ENCODE data around the gene DNAH9.

DNAH9 gene

GRCh38 chr17:11768106-11768505, 169.8 kb downstream of the DNAH9 start:
- DNase-seq (ENCODE audit: low read depth, low spot score) = no peak

DNA sequence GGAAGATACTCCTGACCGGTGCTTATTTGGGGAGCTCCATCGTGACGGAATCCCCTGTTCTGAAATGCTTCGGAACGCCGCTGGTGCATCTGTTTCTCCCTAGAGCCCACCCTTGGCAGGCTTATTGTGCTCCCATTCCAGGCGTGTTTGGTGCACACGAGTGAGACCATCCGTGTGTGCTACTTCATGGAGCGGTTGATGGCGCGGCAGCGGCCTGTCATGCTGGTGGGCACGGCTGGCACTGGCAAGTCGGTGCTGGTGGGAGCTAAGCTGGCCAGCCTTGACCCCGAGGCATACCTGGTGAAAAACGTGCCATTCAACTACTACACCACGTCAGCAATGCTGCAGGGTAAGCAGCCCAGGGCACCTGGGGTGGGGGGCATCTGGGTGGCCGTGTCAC, 170.7 kb downstream of the DNAH9 start:
- no peak for DNase-seq (ENCODE audit: low read depth, low spot score)

- DNase-seq (ENCODE audit: low read depth, low spot score) = no peak
These were observed 173.8 kb downstream of the DNAH9 start for GRCh38 chr17:11772031-11772430.

DNA sequence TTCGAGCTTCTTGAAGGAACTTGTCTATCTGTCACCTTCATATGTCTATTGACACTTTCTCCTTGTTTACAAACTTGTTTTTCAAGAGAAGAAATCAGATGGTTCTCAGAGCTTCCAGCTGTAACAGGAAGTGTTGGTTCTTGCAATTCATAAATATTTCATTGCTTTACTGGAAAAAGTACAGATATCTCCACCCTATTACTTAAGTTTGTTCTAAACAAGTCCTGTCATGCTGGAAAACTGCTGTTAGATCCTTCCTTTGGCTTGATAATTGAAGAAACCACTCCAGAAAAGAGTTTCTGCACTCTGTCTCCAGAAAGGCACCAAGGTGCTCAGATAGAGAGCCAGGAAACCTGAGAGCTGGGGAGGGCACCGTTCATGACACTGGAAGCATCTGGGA, 181.6 kb downstream of the DNAH9 start:
- no peak for DNase-seq (ENCODE audit: low read depth, low spot score)

DNA sequence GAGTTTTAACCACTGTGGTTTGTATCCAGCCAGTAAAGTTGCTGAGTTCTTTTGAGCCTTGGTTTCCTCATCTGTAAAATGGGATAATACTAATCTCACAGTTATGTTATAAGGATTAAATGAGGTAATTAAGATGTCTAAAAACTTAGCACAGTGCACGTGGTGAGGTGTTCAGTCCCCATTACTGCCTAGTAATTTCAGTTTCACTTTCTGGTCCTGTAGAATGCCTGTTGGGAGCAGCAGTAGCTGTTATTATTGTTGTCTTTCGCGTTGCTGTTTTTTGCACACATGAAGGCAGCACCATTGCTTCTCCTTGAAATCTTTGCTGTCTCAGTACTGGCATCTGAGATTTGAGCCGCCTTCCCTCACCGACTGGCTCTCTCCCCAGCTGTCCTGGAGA, 182.4 kb downstream of the DNAH9 start:
- DNase-seq (ENCODE audit: low read depth, low spot score) = no peak

GRCh38 chr17:11786711-11787438, 188.6 kb downstream of the DNAH9 start:
- DNase-seq (ENCODE audit: low read depth, low spot score) = no peak

DNA sequence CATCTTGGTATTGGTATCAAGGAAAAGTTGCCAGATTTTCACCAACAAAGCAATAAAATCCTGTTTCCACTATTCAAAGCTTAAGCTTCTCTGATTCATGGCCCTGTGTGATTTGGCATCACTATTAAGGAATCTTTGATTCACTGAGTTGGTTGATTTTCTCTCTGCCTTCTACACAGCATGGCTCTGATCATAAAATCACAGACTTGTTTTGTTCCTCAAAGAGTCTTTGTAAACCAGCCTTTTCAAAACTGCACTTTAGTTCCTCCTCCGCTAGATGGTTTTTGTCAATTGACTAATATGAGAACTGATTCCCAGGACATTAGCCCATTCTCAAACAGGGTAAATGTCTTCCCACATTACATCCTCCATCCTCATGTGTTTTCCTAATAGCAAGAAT, 197.6 kb downstream of the DNAH9 start:
- DNase-seq (ENCODE audit: low read depth, low spot score) = no peak

- no peak for DNase-seq (ENCODE audit: low read depth, low spot score)
These were observed 199.5 kb downstream of the DNAH9 start for GRCh38 chr17:11797803-11798202.

DNA sequence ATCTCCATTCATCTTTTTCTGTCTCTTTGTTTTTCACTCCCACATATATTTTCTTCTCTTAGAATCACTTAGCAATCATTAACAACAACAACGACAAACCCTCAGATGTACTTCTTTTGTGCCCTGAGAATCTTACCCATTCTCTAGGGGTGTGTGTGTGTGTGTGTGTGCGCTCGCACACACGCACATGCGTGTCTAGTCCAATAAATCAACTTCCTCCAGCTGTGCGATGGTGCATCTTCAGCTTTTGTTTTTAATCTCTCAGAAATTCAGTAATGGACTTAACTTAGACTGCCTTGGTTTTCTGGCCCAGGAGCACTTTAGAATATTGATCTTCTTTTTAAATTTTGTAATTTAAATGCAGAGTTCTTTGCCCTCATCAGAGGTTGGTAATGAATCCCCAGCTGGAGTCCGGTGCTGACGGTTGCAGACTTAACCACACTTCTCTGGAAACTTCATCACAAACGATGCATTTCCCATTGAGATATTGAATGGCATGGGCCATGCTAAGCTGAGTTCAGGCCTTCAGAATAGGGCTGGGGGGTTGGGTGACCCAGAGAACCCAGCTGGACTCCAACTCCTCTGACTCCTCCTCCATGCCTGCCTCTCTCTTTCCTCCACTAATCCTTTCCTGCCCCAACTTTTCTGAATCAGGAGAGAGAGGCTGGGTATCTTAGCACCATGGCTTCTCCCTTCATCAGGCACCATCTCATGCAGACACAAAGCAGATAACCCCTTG, 205.1 kb downstream of the DNAH9 start:
- DNase-seq (ENCODE audit: low read depth, low spot score) = no peak

- no peak for DNase-seq (ENCODE audit: low read depth, low spot score)
These were observed 206.9 kb downstream of the DNAH9 start for GRCh38 chr17:11805138-11805537.

DNA sequence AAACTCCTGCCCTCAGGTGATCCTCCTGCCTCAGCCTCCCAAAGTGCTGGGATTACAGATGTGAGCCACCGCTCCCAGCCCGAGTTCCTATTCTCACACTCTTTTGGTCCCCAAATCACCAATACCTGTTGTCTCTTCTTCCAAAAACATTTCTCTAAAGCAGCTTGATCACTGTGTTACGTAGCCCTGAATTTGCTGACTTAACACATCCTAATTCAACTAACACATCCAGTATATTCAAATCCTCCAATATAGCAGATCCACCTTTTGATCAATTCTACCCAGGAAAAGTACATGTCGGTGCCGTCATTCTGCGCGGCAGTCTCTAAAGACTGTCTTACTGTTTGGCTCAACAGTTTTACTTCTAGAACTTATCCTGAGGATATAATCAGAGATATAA, 207.7 kb downstream of the DNAH9 start:
- no peak for DNase-seq (ENCODE audit: low read depth, low spot score)

GRCh38 chr17:11807606-11808005, 209.3 kb downstream of the DNAH9 start:
- no peak for DNase-seq (ENCODE audit: low read depth, low spot score)

DNA sequence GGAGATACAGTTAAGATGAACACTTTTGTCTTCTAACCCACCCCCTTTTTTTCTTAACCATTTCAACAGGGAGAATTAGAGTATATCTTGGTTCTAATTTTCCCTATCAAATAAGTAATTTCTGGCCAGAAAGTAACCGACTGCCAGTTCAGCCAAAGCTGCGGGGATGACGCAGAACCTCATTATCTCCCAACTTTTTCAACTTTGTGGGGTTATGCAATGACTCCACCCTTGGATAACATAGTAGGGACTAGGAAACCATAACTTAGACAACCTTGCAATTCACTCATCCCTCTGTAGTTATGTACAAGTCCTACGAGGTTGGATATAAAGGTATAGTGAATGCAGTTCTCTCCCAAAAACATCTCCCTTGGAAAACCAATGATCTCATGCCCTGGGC, 215.0 kb downstream of the DNAH9 start:
- no peak for DNase-seq (ENCODE audit: low read depth, low spot score)

GRCh38 chr17:11813871-11814270, 215.6 kb downstream of the DNAH9 start:
- peak; percentile 19 for DNase-seq (ENCODE audit: low read depth, low spot score)

GRCh38 chr17:11814655-11815262, 216.5 kb downstream of the DNAH9 start:
- DNase-seq (ENCODE audit: low read depth, low spot score) = peak; percentile 51

- no peak for DNase-seq (ENCODE audit: low read depth, low spot score)
These were observed 218.1 kb downstream of the DNAH9 start for GRCh38 chr17:11816409-11816808.

DNA sequence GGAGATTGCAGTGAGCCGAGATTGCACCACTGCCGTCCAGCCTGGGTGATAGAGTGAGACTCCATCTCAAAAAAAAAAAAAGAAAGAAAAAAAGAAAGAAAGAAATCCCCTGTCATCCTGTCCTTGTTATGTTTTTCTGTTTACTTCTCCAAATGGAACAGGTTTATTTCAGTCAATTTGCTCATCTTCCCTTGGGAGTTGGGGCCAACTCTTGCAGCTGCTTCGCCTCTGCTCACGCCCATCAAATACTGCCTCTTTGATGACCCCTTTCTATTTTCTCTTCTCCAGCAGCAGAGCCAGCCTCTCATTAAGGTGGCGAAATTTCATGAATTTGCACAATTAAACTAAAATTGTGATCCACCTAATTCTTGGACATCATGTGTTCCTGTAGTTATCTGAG, 225.6 kb downstream of the DNAH9 start:
- no peak for DNase-seq (ENCODE audit: low read depth, low spot score)

- no peak for DNase-seq (ENCODE audit: low read depth, low spot score)
These were observed 227.4 kb downstream of the DNAH9 start for GRCh38 chr17:11825572-11826209.

DNA sequence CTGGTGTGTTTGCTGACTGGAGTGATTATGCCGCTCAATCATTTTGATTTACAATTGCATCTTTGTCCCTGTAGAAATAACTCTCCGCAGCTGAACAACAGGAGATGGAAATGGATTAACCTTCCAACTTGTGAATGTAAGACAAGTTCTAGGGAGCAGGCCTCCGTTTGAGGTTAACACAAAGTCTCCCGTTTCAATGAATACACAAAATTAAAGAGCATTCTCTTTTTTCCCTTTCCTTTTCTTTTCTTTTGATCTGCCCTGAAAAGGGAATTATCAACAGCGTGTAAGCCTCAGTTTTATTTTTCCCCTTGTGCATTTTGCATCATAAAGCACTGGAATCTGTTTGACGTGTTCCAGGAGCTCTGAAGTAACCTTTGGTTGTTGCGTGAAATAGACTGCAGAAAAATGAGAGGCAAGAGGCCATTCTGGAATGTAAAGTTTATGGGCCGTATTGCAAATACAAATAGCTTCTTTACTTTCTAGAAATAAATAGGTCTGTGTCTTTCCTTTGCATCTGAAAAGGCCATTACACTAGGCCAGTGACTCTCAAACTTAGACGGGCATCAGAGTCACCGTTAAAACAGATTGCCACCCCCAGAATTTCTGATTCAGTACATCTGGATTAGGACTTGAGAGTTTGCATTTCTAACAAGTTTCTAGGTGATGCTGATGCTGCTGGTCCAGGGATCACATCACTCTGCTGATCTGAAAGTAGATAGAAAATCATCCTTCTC, 234.3 kb downstream of the DNAH9 start:
- DNase-seq (ENCODE audit: low read depth, low spot score) = no peak

DNA sequence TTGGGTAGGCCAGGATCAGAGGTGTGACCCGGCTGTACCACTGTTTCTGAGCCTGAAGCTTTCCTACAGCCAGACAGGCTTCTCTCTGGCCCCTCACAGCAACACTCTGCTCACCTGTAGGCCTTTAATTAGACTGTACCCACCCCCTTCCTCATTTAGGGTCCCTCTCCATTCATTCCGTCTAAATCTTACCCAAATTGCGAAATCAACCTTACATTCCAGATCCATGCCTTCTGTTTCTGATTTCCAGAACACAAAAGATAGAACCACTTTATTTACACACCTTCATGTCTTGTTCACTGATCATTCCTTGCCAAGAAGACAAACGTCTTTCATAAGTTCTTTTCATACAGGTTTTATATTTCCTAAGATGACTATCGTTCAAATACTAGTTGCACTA, 238.2 kb downstream of the DNAH9 start:
- DNase-seq (ENCODE audit: low read depth, low spot score) = no peak

GRCh38 chr17:11840052-11840451, 241.8 kb downstream of the DNAH9 start:
- DNase-seq (ENCODE audit: low read depth, low spot score) = no peak

DNA sequence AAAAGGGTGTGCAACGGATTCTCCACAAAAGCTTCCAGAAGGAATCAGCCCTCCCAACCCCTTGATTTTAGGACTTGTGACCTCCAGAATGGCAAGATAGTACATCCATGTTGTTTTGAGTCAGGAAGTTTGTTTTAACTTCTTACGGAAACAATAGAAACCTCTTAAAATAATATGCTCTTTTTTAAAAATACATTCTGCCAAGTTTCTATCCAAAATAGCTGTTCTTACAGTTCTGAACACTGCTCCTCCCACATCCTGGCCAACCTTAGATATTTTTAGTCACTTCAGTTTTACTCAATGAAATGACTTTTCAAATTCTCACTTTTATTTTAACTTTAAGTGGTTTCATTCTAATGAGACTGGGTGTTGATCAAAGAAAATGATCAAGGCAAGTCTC, 242.6 kb downstream of the DNAH9 start:
- DNase-seq (ENCODE audit: low read depth, low spot score) = no peak

All from astrocyte of the hippocampus (primary cell).